ENCODE results near the gene HMX3. TPM values are rescaled to one million over a fixed set of nuclear protein-coding genes. Genes with fewer than 3 reads are reported as not detected.

The HMX3 gene
- total RNA-seq, 1 experiment from 2014 or later, result not detected

GRCh38 chr10:123153486-123154091 is 17.8 kb downstream of the HMX3 start:
- H2BK15ac ChIP-seq (ENCODE audit: low read depth, low read length), result no peak overlapping the region
- no peak overlapping the region for H2AFZ ChIP-seq (ENCODE audit: low read length)
- TF ChIP-seq, protein P1, sequence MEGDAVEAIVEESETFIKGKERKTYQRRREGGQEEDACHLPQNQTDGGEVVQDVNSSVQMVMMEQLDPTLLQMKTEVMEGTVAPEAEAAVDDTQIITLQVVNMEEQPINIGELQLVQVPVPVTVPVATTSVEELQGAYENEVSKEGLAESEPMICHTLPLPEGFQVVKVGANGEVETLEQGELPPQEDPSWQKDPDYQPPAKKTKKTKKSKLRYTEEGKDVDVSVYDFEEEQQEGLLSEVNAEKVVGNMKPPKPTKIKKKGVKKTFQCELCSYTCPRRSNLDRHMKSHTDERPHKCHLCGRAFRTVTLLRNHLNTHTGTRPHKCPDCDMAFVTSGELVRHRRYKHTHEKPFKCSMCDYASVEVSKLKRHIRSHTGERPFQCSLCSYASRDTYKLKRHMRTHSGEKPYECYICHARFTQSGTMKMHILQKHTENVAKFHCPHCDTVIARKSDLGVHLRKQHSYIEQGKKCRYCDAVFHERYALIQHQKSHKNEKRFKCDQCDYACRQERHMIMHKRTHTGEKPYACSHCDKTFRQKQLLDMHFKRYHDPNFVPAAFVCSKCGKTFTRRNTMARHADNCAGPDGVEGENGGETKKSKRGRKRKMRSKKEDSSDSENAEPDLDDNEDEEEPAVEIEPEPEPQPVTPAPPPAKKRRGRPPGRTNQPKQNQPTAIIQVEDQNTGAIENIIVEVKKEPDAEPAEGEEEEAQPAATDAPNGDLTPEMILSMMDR (conservative IDR thresholded peaks at IDR 0.05), result no peak
- H3K4me2 ChIP-seq (ENCODE audit: insufficient read depth, insufficient read length, low read length), result no peak overlapping the region
- H3K27ac ChIP-seq (ENCODE audit: insufficient read length, low read depth, low read length), result no peak overlapping the region
- no peak overlapping the region for H3K9ac ChIP-seq (ENCODE audit: extremely low read depth, insufficient read length, low read length)
- peaks cover 10% of the 10 kb centered on the region; the same call in 1 of the 2 replicates for H3K4me1 ChIP-seq (ENCODE audit: insufficient read depth, low read length)
- Mint-ChIP-seq H3K27ac (peak overlapping the region in 1 of 3 experiments; percentile 49; a peak in 3 of 7 replicates), H3K27me3 (ENCODE audit: low read depth) (peaks cover 51% of the 10 kb centered on the region), H3K4me3 (peak overlapping the region in 1 of 2 experiments; percentile 100; a peak in 4 of 5 replicates), H3K36me3 (ENCODE audit: insufficient read depth in 1 of 3, low read depth in 3 of 3) (peaks cover 35 to 42% (median 37%) of the 10 kb centered on the region in 3 experiments), H3K4me1 (peaks cover 55 to 66% of the 10 kb centered on the region in 2 experiments), H3K9me3 (peaks cover 0 to 2% of the 10 kb centered on the region in 2 experiments; a peak in 2 of 5 replicates)
- H3K23ac ChIP-seq (ENCODE audit: insufficient read length, low read depth, low read length), result no peak overlapping the region
- H3K79me1 ChIP-seq (ENCODE audit: insufficient read depth, low read depth, low read length, poor library complexity, severe bottlenecking), result no peaks in the 10 kb centered on the region
- no peak overlapping the region for H2BK120ac ChIP-seq (ENCODE audit: low read depth, low read length, poor library complexity, severe bottlenecking)
- no peaks in the 10 kb centered on the region for H3K9me3 ChIP-seq (ENCODE audit: control insufficient read depth, low read depth, low read length)
- H2BK12ac ChIP-seq (ENCODE audit: insufficient read length, low read depth, low read length), result no peak overlapping the region
- H3T11ph ChIP-seq (ENCODE audit: low read length), result no peak overlapping the region
- no peak overlapping the region for H4K5ac ChIP-seq (ENCODE audit: insufficient read length, low read depth, low read length)
- DNase-seq, result no peak
- H3K18ac ChIP-seq (ENCODE audit: insufficient read length, low read depth, low read length), result no peak overlapping the region
- WGBS (ENCODE audit: extremely low coverage, insufficient read length, low lambda C conversion rate), result no CpG with 5 or more reads among the region's 9 CpGs
- no peak overlapping the region for H2AK5ac ChIP-seq (ENCODE audit: insufficient read length, low read length)
- H3K23me2 ChIP-seq (ENCODE audit: insufficient read length, low read depth, low read length, poor library complexity, severe bottlenecking), result peaks cover 20% of the 10 kb centered on the region
- H2BK5ac ChIP-seq (ENCODE audit: insufficient read length, low read length), result no peak overlapping the region
- H3K27me3 ChIP-seq (ENCODE audit: insufficient read depth, low read length), result peaks cover 20% of the 10 kb centered on the region; the same call in 1 of the 2 replicates
- no peak overlapping the region for H3K4ac ChIP-seq (ENCODE audit: low read depth, low read length)
- peaks cover 24% of the 10 kb centered on the region; the same call in 1 of the 2 replicates for H3K79me2 ChIP-seq (ENCODE audit: insufficient read depth, low read length)
- no peak overlapping the region for H4K8ac ChIP-seq (replicated peaks; ENCODE audit: insufficient read length, low read depth, low read length)
- H4K20me1 ChIP-seq (ENCODE audit: control insufficient read depth, insufficient read depth, insufficient read length), result no peaks in the 10 kb centered on the region
- H3K56ac ChIP-seq (ENCODE audit: insufficient read length, low read depth, low read length), result no peak overlapping the region
- no peak overlapping the region for H4K91ac ChIP-seq (ENCODE audit: insufficient read length, low read depth, low read length)
- no peak overlapping the region for H3K14ac ChIP-seq (ENCODE audit: insufficient read depth, low read length)
- H2BK20ac ChIP-seq (ENCODE audit: low read depth, low read length, poor library complexity, severe bottlenecking), result no peak overlapping the region
